ENCODE data around the gene TACSTD2. TPM values are rescaled to one million over a fixed set of nuclear protein-coding genes. Genes with fewer than 3 reads are reported as not detected.
"Not testable (repeated sequence)": the region's sequence is repeated elsewhere in the genome, so short reads cannot be mapped to it uniquely, and the experiment has no call there.

The TACSTD2 gene
- total and polyA plus RNA-seq, 4 experiments from 2014 or later = not detected

DNA sequence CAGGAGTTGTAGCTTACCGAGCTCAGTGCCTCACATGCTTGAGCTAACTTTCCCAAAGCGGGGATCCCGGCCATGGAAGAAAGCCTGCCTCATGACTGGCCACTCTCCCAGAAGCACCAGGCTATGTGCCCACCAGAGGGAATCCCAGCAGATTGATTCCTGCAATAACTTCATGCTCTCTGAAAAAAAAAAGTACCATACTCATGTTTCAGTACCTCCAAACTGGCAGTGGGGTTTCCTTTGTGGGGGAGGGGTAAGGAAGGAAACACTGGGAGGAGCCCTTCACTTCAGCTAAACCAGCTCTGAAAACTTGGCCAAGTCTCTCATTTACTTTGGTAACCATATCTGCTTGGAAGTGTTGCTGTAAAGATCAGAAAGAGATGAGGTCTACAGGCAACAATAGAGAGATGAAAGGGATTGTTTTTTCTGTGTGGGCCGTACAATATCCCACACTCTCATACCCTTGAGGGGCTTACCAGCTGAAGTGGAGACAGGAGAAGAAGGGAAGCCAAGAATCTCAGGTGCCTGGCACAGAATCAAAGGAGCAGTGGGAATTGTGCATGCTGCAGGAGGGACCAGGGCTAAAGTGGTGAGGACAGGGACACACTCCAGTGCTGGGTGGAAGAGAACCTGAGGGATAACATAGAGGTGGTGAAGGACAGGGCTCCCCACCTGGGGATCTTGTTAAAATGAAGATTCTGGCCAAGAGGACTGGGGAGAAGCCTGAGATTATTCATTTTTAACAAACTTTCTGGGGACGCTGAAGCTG lies 42.4 kb upstream of the TACSTD2 start:
- Mint-ChIP-seq H3K4me3 (no peak overlapping the region), H3K9me3 (peaks cover 0 to 3% (median 0%) of the 10 kb centered on the region in 8 donors), H3K27me3 (peaks cover 8 to 18% of the 10 kb centered on the region in 2 donors), H3K36me3 (no peaks in the 10 kb centered on the region), H3K27ac (no peak overlapping the region), H3K4me1 (peaks cover 0 to 3% (median under 1%) of the 10 kb centered on the region in 4 donors)
- POLR2A ChIA-PET (ENCODE audit: partially characterized antibody) = interaction anchor here (0.7 kb wide), 1 partner anchor 1855 kb away, joined by 3 read pairs; no protein-coding TSS in a partner anchor
- Histone ChIP-seq H3K27ac (ENCODE audit: low read depth, low read length) (no peak overlapping the region), H3K36me3 (ENCODE audit: insufficient read depth, low read length) (no peaks in the 10 kb centered on the region), H3K4me3 (ENCODE audit: low read length in 2 of 2) (no peak overlapping the region), H3K27me3 (ENCODE audit: insufficient read depth, low read length) (no peaks in the 10 kb centered on the region), H3K9me3 (ENCODE audit: control insufficient read depth in 1 of 2, low read length in 2 of 2) (no peaks in the 10 kb centered on the region), H3K4me1 (ENCODE audit: insufficient read depth, low read length) (peaks cover 5% of the 10 kb centered on the region)
- CTCF ChIA-PET (ENCODE audit: partially characterized antibody) = interaction anchor here (1.7 kb wide), 1 partner anchor 33 kb away, joined by 5 read pairs; no protein-coding TSS in a partner anchor
- intact Hi-C loops (cut with micrococcal nuclease) = no loop called here
- DNase-seq = no peak

DNA sequence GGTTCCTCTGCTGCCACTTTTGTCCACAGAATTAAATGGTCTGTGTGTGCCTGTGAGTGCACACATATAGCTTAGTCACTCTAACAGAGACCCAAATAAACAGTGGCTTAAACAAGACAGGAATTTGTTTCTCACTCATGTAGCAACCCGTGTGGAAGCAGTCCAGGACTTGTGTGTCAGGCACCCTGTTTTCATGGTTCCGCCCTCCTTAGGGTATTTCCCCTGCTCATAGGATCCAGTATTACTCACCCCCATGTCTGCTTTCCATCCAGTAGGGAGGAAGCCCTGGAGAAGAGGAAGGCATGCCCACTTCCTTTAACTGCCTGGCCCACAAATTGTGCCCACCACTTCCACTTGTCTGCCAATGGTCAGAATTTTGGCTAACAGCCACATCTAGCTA lies 41.3 kb upstream of the TACSTD2 start:
- peaks cover 0 to 2% (median 0%) of the 10 kb centered on the region in 4 donors for H3K4me1 Mint-ChIP-seq
- peaks cover 5% of the 10 kb centered on the region for H3K4me1 ChIP-seq (ENCODE audit: insufficient read depth, low read length)
- peaks cover 10 to 21% of the 10 kb centered on the region in 2 donors for H3K27me3 Mint-ChIP-seq
- peaks cover 0 to 1% (median 0%) of the 10 kb centered on the region in 8 donors for H3K9me3 Mint-ChIP-seq
- H3K9me3 ChIP-seq (ENCODE audit: control insufficient read depth in 1 of 2, low read length in 2 of 2) = no peaks in the 10 kb centered on the region
- no peak overlapping the region for H3K27ac ChIP-seq (ENCODE audit: low read depth, low read length)
- no peak overlapping the region for H3K27ac Mint-ChIP-seq
- no peak overlapping the region for H3K4me3 Mint-ChIP-seq
- no peak overlapping the region for H3K4me3 ChIP-seq (ENCODE audit: low read length in 2 of 2)
- intact Hi-C loops (cut with micrococcal nuclease) = no loop called here
- no peaks in the 10 kb centered on the region for H3K36me3 Mint-ChIP-seq
- CTCF ChIA-PET (ENCODE audit: partially characterized antibody) = interaction anchor here (1.7 kb wide), 1 partner anchor 34 kb away, joined by 5 read pairs; no protein-coding TSS in a partner anchor
- no peaks in the 10 kb centered on the region for H3K27me3 ChIP-seq (ENCODE audit: insufficient read depth, low read length)
- POLR2A ChIA-PET (ENCODE audit: partially characterized antibody) = no interaction called here
- no peak for DNase-seq
- H3K36me3 ChIP-seq (ENCODE audit: insufficient read depth, low read length) = no peaks in the 10 kb centered on the region

DNA sequence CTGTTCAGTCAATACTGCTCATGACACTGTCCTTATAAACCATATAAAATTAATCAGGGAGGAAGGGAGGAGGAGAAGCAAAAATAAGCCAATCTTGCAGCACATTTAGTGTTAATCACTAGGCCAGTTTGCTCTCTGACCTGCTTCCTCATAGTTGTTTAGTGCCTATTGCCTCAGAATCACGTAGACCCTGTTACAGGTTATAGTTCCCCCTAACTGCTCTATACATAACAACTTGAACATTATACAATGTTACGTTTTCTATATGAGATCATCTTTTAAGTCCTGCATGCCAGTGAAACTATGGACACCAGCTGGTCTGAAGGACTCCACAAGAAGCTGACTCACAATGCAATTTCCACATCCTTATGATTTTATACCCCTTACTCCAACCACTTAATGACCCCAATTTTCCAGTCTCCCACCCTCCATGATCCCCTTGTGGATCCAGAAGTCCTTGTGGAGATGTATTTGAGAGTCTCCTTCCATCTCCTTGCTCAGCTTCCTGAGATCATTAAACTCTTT lies 34.9 kb upstream of the TACSTD2 start:
- H3K4me1 ChIP-seq (ENCODE audit: insufficient read depth, low read length) = no peaks in the 10 kb centered on the region
- POLR2A ChIA-PET (ENCODE audit: partially characterized antibody) = no interaction called here

DNA sequence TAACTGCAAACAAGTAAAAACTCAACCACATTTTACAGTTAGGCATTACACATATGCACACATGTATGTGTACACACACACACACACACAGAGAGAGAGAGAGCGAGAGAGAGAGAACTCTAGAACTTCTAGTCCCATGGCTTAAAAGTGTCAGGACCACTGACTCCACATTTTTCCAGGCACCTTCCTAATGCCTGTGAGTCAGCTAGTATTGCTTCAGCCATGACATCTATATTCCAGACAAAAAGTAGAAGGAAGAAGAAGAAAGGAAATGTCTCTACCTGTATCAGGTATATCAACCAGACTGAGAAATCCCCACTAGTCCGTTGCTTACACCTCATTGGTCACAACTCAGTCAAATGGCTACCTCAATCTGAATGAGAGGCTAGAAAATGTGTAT lies 31.9 kb upstream of the TACSTD2 start:
- peaks cover 4 to 37% (median 23%) of the 10 kb centered on the region in 8 donors for H3K9me3 Mint-ChIP-seq

More for the DNA sequence above, 34.9 kb upstream of the TACSTD2 start:
- CTCF ChIA-PET (ENCODE audit: partially characterized antibody) = no interaction called here
- peaks cover 25% of the 10 kb centered on the region in 2 donors for H3K27me3 Mint-ChIP-seq
- H3K9me3 Mint-ChIP-seq = peaks cover 0 to 11% (median 5%) of the 10 kb centered on the region in 8 donors
- peaks cover 4% of the 10 kb centered on the region for H3K27me3 ChIP-seq (ENCODE audit: insufficient read depth, low read length)
- intact Hi-C loops (cut with micrococcal nuclease) = no loop called here
- H3K27ac Mint-ChIP-seq = no peak overlapping the region
- no peak overlapping the region for H3K27ac ChIP-seq (ENCODE audit: low read depth, low read length)
- H3K9me3 ChIP-seq (ENCODE audit: control insufficient read depth in 1 of 2, low read length in 2 of 2) = no peaks in the 10 kb centered on the region
- H3K4me3 ChIP-seq (ENCODE audit: low read length in 2 of 2) = no peak overlapping the region
- H3K4me3 Mint-ChIP-seq = no peak overlapping the region
- no peak for DNase-seq
- no peaks in the 10 kb centered on the region for H3K4me1 Mint-ChIP-seq
- no peaks in the 10 kb centered on the region for H3K36me3 ChIP-seq (ENCODE audit: insufficient read depth, low read length)
- H3K36me3 Mint-ChIP-seq = no peaks in the 10 kb centered on the region

DNA sequence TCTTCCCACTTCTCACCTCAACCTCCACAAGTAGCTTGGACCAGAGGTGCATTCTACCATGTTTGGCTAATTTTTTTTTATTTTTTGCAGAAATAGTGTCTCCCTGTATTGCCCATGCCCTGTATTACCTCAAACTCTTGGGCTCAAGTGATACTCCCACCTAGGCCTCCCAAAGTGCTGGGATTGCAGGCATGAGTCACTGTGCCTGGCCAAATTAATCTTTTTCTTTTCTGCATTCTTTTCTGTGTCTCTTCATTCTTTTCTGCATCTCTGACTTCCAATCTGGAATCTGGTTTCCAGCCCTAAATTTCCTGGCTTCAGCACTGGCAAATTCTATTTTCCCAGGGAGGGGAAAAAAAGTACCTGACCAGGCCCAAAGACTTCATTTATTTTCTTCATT lies 31.2 kb upstream of the TACSTD2 start:
- Histone ChIP-seq H3K4me1 (ENCODE audit: insufficient read depth, low read length) (no peaks in the 10 kb centered on the region), H3K27ac (ENCODE audit: low read depth, low read length) (no peak overlapping the region), H3K27me3 (ENCODE audit: insufficient read depth, low read length) (peaks cover 4% of the 10 kb centered on the region), H3K36me3 (ENCODE audit: insufficient read depth, low read length) (no peaks in the 10 kb centered on the region), H3K4me3 (ENCODE audit: low read length in 2 of 2) (no peak overlapping the region), H3K9me3 (ENCODE audit: control insufficient read depth in 1 of 2, low read length in 2 of 2) (no peaks in the 10 kb centered on the region)
- ChIA-PET CTCF (ENCODE audit: partially characterized antibody) (no interaction called here), POLR2A (ENCODE audit: partially characterized antibody) (no interaction called here)
- H3K4me1 Mint-ChIP-seq = no peaks in the 10 kb centered on the region
- H3K4me3 Mint-ChIP-seq = no peak overlapping the region
- intact Hi-C loops (cut with micrococcal nuclease) = no loop called here
- H3K9me3 Mint-ChIP-seq = peaks cover 4 to 43% (median 25%) of the 10 kb centered on the region in 8 donors
- H3K27ac Mint-ChIP-seq = no peak overlapping the region
- H3K36me3 Mint-ChIP-seq = no peaks in the 10 kb centered on the region
- H3K27me3 Mint-ChIP-seq = peaks cover 25 to 27% of the 10 kb centered on the region in 2 donors
- no peak for DNase-seq

More for the DNA sequence above, 31.9 kb upstream of the TACSTD2 start:
- Mint-ChIP-seq H3K4me1 (no peaks in the 10 kb centered on the region), H3K36me3 (no peaks in the 10 kb centered on the region), H3K4me3 (no peak overlapping the region), H3K27ac (no peak overlapping the region), H3K27me3 (peaks cover 25% of the 10 kb centered on the region in 2 donors)
- no peak overlapping the region for H3K4me3 ChIP-seq (ENCODE audit: low read length in 2 of 2)
- no peak overlapping the region for H3K27ac ChIP-seq (ENCODE audit: low read depth, low read length)
- H3K27me3 ChIP-seq (ENCODE audit: insufficient read depth, low read length) = peaks cover 4% of the 10 kb centered on the region
- H3K36me3 ChIP-seq (ENCODE audit: insufficient read depth, low read length) = no peaks in the 10 kb centered on the region
- intact Hi-C loops (cut with micrococcal nuclease) = no loop called here
- ChIA-PET POLR2A (ENCODE audit: partially characterized antibody) (no interaction called here), CTCF (ENCODE audit: partially characterized antibody) (no interaction called here)
- H3K4me1 ChIP-seq (ENCODE audit: insufficient read depth, low read length) = no peaks in the 10 kb centered on the region
- DNase-seq = no peak
- H3K9me3 ChIP-seq (ENCODE audit: control insufficient read depth in 1 of 2, low read length in 2 of 2) = no peaks in the 10 kb centered on the region

DNA sequence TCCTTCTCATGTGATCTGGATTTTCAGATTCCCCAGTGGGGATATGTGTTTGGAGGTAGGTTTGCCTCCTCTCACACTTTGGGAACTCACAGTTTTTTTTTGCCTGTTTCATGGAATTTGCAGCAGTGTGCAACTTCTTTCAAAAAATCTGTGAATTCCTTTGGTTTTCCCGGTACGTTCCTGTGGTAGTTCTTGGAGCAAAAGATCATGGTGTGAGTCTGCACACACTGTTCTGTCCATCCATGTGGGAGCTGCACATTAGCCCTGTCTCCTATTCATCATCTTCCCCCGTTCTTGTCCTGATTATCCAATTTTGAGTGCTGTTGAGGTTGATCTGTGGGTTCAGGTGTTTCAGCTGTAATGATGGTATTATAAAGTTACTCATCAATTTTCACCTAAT lies 30.3 kb upstream of the TACSTD2 start:
- H3K27me3 ChIP-seq (ENCODE audit: insufficient read depth, low read length) = peaks cover 3% of the 10 kb centered on the region
- Mint-ChIP-seq H3K27me3 (peaks cover 27 to 29% of the 10 kb centered on the region in 2 donors), H3K36me3 (no peaks in the 10 kb centered on the region), H3K4me1 (no peaks in the 10 kb centered on the region), H3K27ac (no peak overlapping the region), H3K4me3 (no peak overlapping the region), H3K9me3 (peaks cover 4 to 46% (median 27%) of the 10 kb centered on the region in 8 donors)
- no peak overlapping the region for H3K4me3 ChIP-seq (ENCODE audit: low read length in 2 of 2)
- DNase-seq = no peak
- POLR2A ChIA-PET (ENCODE audit: partially characterized antibody) = no interaction called here
- no peaks in the 10 kb centered on the region for H3K9me3 ChIP-seq (ENCODE audit: control insufficient read depth in 1 of 2, low read length in 2 of 2)
- no peak overlapping the region for H3K27ac ChIP-seq (ENCODE audit: low read depth, low read length)
- CTCF ChIA-PET (ENCODE audit: partially characterized antibody) = no interaction called here
- intact Hi-C loops (cut with micrococcal nuclease) = no loop called here
- no peaks in the 10 kb centered on the region for H3K36me3 ChIP-seq (ENCODE audit: insufficient read depth, low read length)
- H3K4me1 ChIP-seq (ENCODE audit: insufficient read depth, low read length) = no peaks in the 10 kb centered on the region

DNA sequence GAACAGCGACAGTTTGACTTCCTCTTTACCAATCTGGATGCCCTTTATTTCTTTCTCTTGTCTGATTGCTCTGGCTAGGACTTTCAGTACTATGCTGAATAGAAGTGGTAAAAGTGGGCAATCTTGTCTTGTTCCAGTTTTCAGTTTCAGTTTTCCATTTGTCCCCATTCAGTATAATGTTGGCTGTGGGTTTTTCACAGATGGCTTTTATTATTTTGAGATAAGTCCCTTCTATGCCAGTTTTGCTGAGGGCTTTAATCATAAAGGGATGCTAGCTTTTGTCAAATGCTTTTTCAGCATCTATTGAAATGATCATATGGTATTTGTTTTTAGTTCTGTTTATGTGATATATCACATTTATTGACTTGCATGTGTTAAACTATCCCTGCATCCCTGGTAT lies 24.9 kb upstream of the TACSTD2 start:
- H3K4me1 Mint-ChIP-seq; H3K36me3 ChIP-seq (ENCODE audit: insufficient read depth, low read length); intact Hi-C loops (cut with micrococcal nuclease); H3K27me3 ChIP-seq (ENCODE audit: insufficient read depth, low read length); H3K4me3 Mint-ChIP-seq; CTCF ChIA-PET (ENCODE audit: partially characterized antibody); H3K4me3 ChIP-seq (ENCODE audit: low read length in 2 of 2); H3K27ac Mint-ChIP-seq; DNase-seq; H3K9me3 ChIP-seq (ENCODE audit: control insufficient read depth in 1 of 2, low read length in 2 of 2); H3K4me1 ChIP-seq (ENCODE audit: insufficient read depth, low read length); H3K36me3 Mint-ChIP-seq; H3K27ac ChIP-seq (ENCODE audit: low read depth, low read length); POLR2A ChIA-PET (ENCODE audit: partially characterized antibody): not testable (repeated sequence)
- Mint-ChIP-seq H3K27me3 (peaks cover 22 to 44% of the 10 kb centered on the region in 2 donors), H3K9me3 (peaks cover 6 to 40% (median 30%) of the 10 kb centered on the region in 8 donors)

Measured in CD4-positive, alpha-beta memory T cell (primary cell).